ENCODE measurements around the gene MMP24OS. TPM values are rescaled to one million over a fixed set of nuclear protein-coding genes. Genes with fewer than 3 reads are reported as not detected.

Gene MMP24OS
- total RNA-seq, 1 experiment from 2014 or later, result 59.6 TPM

GRCh38 chr20:35320396-35321126 lies 42.6 kb upstream of the MMP24OS start (continued):
- no peak for TF ChIP-seq TCF7L2 (IDR thresholded peaks at IDR 0.05; ENCODE audit: borderline replicate concordance, extremely low read depth, insufficient read depth, insufficient read length)
- TF ChIP-seq EGR1 (IDR thresholded peaks at IDR 0.05; ENCODE audit: low read depth), result 0 out of 2 replicates have a peak, but pooled peaks have one; percentile 17
- 0 out of 2 replicates have a peak, but pooled peaks have one; percentile 15 for TF ChIP-seq CEBPB (IDR thresholded peaks at IDR 0.05; ENCODE audit: low read depth)
- TF ChIP-seq FOSL1 (IDR thresholded peaks at IDR 0.05; ENCODE audit: low read depth), result peak; percentile 49; the same call in 1 of the 2 replicates
- TF ChIP-seq, protein P1, sequence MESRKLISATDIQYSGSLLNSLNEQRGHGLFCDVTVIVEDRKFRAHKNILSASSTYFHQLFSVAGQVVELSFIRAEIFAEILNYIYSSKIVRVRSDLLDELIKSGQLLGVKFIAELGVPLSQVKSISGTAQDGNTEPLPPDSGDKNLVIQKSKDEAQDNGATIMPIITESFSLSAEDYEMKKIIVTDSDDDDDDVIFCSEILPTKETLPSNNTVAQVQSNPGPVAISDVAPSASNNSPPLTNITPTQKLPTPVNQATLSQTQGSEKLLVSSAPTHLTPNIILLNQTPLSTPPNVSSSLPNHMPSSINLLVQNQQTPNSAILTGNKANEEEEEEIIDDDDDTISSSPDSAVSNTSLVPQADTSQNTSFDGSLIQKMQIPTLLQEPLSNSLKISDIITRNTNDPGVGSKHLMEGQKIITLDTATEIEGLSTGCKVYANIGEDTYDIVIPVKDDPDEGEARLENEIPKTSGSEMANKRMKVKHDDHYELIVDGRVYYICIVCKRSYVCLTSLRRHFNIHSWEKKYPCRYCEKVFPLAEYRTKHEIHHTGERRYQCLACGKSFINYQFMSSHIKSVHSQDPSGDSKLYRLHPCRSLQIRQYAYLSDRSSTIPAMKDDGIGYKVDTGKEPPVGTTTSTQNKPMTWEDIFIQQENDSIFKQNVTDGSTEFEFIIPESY (IDR thresholded peaks at IDR 0.05; ENCODE audit: extremely low read depth, insufficient replicate concordance, low read length), result no peak
- TF ChIP-seq CTCF (IDR thresholded peaks at IDR 0.05 in 2 of 3, conservative IDR thresholded peaks at IDR 0.05 in 1 of 3; ENCODE audit: borderline replicate concordance in 1 of 3, insufficient read depth in 1 of 3, low read depth in 2 of 3, low read length in 2 of 3), result no peak
- no peak for TF ChIP-seq POLR2A (IDR thresholded peaks at IDR 0.05; ENCODE audit: borderline replicate concordance, extremely low read depth, insufficient read depth, insufficient read length)
- TF ChIP-seq, protein P2, sequence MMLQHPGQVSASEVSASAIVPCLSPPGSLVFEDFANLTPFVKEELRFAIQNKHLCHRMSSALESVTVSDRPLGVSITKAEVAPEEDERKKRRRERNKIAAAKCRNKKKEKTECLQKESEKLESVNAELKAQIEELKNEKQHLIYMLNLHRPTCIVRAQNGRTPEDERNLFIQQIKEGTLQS (IDR thresholded peaks at IDR 0.05), result no peak
- no peak for TF ChIP-seq YY1 (IDR thresholded peaks at IDR 0.05; ENCODE audit: extremely low read depth, insufficient replicate concordance, low read depth, low read length)
- no peak for TF ChIP-seq POLR2AphosphoS5 (IDR thresholded peaks at IDR 0.05; ENCODE audit: low read depth, low read length)
- TF ChIP-seq SIN3A (IDR thresholded peaks at IDR 0.05; ENCODE audit: low read depth), result no peak

Data from HCT116 (cell line).